HG02763 (cell line): Measurements from ENCODE around the gene SESN1.
A peak's percentile ranks its signal among the peaks of the same experiment; 100 is the strongest.
"Not testable (repeated sequence)": the region's sequence is repeated elsewhere in the genome, so short reads cannot be mapped to it uniquely, and the experiment has no call there.

Source experiments
- ATAC-seq: cut with Tn5 transposase; IDR thresholded peaks from one replicate; pipeline ENCODE4 v1.9.1; 2021; ENCODE audit warnings: mild to moderate bottlenecking, moderate library complexity; ENCODE audit not compliant: unreplicated experiment

The SESN1 gene

DNA sequence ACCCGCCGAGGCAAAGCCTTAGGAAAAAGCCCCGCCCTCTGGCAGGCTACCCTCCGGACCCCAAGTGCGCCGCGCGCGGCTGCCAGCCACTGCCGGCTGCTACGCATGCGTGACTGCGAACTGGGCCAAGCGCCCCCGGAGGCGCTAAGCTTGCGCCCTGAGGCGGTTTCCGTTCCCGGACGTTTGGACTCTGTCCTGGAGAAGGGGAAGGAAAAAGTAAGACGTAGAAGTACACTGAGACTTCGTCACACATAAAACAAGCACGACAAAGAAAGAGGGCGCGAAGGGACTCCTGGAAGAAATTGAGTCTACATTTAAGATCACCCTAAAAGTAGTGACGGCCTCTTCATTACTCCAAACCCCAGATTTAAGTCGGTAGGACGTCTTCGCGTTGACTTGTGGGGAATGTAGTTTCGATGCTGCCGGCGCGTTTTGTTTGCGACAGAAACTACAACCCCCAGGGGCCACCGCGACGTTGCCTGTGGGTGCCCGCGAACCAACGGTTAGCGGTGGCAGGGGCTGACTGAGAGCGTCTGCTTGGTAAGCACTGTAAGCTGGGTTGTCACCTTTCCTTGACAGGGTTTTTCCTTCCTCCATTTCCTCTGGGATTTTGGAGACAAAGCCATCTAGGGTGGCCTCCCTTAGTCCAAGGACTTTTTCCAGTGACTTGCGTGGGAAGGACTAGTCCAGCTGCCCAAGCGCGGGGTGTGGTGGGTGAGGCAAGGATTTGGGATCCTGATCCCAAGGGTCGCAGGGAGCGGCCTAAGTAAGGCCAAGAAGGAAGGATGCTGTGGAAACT is 589 bp upstream of the SESN1 start, which contains the start of gene CEP57L1:
Gene CEP57L1, plus strand, starts transcription at position 472 of the 799 bp plus-strand sequence. CDS start 49,715 bp downstream, outside the sequence.
- ATAC-seq, result peak; percentile 60

DNA sequence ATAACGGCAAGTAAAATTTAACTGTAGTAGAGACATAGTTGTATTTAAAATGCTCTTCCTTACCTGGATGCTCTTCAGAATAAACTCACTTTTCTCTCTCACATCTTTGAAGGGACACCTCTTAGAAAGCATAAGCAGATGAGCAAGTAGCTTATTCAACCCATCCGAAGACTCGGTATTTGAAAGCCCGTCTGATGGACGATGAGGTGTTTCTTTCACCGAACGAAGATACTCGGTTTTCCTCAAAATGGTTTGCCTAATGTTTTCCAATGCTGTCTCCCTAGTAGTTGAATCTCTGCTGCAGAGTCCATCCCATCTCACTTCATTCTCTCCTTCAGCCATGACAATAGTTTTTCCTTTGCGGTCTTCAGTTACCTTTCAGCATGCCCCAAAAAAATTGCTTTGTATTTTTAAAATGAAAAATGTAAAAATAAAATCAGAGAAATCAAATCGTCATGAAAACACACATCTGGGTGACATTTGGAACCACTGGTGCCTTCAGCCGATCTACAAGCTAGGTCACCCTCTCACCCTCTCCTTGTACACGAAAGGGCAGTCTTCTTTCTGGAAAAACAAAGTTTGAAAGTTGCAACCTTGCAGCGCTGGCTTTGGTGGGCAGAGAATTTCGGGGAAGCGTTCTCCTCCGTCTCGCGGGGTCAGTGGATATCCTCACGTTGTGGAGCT is 772 bp downstream of the SESN1 start:
- ATAC-seq, result no peak

DNA sequence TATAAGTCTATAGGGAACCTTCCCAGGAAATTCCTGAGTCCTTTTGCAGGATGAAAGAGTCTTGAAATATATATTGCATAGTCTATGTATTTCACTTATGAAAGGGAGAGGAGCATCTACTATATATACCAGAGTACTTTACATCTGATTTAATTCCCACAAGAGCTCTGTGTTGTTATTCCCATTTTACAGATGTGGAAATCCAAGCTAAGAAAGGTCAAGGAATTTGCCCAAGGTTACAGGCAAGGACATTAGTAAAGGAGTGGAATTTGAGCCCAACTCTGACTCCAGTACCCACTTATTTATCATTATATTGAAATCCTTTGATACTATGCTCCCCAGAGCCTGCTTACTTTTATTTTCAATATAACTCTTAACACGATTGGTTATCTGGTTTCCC is 2.6 kb downstream of the SESN1 start:
- ATAC-seq, result no peak

DNA sequence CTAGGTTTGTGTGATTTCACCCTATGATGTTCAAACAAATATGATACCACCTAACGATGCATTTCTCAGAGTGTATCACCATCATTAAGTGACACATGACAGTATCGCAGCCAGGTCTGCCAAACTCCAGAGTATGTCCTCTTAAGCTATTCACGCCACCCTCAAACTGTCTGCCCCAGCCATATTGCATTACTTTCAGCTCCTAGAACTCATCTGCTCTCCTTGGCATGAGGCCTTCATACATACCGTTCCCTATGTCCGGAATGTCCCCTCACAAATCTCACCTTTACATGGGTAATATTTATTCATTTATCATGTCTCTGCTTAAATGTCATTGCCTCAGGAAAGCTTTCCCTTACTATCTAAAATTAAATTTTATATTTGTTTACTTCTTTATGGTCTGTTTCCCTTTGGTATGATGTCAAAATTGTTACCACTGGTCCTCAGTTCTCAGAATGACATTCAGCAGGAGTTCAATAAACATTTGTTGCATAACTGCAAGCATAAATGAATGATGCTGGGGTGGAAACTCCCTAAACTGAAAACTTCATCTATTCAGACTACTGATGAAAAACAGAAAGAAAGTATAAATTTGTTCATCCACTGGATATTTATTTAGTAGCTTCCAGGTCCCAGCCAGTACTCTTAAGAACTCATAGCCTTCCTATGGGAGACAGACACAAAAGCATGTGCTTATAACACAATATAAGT is 3.2 kb downstream of the SESN1 start:
- no peak for ATAC-seq

DNA sequence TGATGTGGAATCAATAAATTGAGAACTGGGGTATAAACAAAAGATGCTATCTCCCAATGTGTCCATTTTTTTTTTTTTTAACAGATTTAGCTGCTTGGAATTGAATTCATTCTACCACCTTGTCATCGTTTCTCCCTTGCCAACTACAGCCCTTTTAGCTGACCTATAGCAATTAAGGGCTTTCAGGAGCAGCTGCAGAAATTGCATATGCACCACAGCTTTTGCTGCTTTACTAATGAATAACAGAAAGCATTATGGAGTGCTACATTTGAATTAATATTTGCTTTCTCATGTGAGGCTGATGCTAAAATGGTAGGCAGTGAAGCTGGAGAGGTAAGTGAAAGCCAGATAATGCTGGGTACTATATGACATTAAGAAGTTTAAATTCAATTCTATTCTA is 5.7 kb downstream of the SESN1 start:
- no peak for ATAC-seq

DNA sequence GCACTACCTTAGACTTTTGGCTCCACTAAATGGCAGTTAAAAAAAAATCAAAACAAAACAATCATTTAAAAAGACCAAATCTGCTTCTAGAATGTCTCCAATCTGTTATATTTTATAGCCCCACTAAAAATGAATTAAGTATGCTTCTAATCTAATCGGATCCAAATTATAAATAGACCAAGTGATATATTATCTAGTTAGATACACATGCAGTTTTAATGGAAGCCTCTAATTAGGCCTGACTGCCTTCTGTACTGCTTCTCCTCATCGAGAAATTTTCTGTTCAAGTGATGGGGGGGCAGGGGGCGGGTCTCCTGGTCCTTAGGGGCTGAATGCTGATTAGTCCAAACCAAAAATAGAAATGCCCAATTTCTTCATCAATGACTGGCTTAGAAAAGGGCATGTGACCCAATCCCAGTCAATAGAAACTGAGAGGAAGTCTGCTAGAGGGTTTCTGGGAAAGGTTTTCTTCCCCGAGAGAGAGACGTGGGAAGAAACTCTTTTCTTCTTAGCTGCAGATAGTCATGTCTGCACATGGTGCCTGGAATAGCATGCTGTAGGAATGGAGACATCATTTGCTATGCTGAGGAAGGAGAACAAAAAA is 6.9 kb downstream of the SESN1 start:
- ATAC-seq, result no peak

DNA sequence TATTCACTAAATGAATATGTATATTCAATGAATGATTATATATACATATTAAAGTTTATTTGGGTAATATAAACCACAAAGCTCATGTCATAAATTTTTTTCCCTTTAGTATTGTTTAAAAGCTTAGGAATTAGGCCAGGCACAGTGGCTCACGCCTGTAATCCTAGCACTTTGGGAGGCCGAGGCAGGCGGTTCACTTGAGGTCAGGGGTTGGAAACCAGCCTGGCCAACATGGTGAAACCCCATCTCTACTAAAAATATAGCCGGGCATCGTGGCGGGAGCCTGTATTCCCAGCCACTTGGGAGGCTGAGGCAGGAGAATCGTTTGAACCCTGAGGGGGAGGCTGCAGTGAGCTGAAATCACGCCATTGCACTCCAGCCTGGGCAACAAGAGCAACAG is 10.5 kb downstream of the SESN1 start:
- not testable (repeated sequence) for ATAC-seq

DNA sequence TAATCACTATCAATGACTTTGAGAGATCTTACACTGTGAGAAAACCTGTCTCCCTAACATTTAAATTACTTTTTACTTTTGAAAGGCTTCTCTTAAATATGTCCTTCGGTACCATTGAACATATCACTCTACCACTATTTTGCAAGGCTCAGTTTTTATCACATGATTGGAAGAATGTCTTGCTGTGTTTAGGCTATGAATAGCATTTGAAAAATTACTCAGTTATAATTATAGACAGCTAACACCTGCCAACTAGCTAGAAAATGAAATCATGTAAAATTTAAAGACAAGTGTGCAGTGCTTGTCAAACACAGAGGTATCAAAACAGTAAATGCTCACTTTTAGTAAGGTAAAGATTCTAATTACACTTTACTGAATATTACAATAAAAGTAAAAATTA is 11.0 kb downstream of the SESN1 start:
- ATAC-seq, result no peak

DNA sequence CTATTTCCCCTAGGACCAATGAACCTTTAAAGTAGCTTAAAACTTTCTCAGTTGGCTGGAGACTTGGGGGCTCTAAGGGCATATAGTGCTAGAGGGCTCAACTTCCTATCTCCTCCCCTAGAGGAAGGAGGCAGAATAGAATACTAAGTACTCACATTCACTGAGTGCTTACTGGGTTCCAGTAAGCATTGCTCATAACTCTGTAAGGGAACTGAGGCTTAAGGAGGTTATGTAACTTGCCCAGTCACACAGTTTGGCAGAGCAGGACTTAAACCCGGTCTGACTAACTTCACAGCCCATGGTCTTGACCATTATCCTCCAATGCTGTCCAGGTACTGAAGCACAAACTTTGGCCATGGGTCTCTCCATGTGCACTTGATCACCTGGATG is 12.5 kb downstream of the SESN1 start:
- ATAC-seq, result no peak

DNA sequence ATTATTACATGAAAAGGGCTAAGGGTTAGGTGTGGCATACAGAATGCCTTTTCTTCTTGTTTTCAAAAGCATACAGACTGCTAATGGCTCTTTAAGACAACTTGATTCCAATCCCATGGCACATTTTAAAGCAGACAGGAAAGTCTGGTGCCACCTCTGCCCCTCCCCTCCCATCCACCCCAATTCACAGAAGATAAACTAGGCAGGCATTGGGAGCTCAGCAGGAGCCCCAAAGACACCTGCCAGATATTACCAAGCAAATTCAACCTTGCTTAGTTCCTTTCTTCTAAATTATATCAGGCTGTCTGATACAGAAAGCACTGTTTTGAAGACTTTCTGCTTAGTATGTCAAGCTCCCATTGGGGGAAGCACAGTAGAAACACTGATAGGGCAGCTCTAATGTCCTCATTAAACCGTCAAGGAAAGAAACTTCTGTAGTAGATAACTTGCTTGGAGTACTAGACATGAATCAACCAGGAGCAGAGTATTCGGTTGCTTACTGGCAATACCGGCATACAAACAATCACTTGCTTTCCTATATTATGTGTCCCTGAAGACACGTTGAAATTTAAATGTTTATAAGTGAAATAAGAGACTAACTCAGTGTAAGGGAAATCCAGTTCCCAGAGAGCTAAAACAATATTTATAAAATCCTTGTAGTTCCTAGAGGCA is 13.0 kb downstream of the SESN1 start:
- no peak for ATAC-seq

DNA sequence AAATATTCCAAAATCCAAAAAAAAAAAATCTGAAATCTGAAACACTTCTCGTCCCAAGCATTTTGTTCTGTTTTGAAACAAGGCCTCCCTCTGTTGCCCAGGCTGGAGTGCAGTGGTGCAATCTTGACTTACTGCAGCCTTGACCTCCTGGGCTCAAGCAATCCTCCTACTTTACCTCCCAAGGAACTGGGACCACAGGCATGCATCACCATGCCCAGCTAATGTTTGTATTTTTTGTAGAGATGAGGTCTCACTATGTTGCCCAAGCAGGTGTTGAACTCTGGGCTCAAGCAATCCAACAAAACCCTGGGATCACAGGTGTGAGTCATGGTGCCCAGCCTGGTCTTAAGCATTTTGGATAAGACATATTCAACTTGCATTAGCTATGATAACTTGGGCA is 13.6 kb downstream of the SESN1 start:
- ATAC-seq, result no peak

DNA sequence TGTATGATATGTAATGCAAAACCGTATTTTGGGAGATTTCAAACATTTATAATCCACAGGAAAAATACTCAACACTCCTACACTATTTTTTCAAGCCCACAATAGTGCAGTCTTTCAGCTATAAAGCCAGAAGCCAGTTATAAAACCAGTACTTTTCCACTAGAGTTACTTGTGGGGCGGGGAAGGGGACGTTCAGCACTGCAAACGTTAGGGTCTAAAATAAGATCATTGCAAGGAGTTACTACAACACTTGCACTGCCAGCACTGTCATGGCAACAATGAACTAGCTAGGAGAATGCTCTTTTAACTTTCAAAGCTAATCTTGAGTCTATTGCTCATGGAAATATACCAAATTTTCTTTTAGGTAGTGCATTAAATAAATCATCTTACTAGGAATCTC is 14.7 kb downstream of the SESN1 start:
- ATAC-seq, result no peak

DNA sequence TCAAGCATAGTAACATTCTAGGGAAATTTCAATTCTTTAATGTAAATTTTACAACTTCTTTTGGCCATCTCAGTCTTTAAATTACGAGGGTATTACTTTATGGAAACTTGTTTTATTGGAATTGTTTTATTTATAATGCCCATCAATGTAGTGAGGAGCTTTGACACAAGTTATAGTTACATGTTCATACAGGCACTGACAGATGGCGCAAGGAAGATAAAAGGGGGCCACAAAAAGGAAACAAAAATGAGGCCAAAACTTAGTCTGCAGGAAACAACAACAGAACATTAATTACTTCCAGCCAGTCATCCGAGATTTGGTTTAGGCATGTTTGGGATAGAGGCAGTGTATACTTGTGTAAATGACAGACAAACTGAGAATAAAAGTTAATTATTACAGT is 18.3 kb downstream of the SESN1 start:
- no peak for ATAC-seq

DNA sequence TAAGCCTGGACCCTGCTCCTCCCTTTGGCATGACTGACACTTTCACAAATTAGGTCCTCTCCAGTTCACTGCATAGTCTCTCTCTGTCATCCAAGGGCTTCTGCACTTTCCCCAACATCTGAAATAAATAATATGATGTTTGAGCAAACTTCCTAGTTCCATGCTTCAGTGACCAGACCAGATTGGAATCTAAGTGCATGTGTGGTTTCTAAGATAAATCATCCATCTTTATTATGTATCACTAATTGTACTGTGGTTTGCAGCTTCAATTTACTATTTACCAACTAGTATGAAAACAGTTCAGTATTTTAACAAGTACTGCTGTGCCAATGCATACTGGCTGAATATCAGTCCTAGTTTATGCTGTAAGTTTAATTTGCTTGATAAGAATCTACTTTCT is 18.7 kb downstream of the SESN1 start:
- no peak for ATAC-seq

DNA sequence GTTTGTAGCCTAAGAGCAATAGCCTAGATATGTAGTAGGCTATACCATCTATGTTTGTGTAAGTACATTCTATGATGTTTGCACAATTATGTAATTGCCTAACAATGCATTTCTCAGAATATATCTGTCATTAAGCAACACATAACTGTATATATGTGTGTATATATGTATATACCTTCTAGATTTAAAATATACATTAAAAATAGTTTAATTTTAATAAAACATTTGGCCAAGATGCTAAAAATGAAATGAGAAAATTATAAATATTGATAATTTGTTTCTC is 20.6 kb downstream of the SESN1 start:
- no peak for ATAC-seq

DNA sequence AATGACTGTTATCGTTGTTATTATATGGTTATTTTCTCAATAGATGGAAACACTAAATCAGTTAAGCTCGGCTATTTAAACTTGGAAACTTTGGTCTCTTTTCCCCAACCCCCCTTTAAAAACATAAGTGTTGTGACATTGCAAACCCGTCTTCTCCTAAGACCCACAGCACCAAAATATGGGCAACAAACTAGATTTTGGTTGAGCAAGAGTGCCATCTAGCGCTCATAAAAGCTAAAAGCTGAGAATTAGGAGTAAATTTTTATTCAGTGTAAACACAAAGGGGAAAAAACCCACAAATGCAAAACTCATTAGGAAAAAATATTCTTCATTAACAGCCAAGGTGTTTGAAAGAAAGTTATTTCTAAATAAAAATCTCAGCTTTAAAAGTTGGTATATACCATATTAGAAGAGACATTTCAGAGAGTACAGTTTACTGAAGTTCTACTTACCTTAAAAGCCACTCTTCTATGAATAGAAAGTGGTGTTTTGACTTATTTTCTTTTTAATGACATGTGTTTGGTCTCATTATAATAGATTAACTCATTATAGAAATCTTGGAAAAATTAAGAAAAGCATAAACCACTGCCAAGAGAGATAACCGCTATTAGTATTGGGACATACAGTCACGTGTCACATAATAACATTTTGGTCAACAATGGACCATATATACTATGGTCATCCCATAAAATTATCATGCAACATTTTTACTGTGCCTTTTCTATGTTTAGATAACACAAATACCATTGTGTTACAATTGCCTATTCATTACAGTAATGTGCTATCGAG is 21.1 kb downstream of the SESN1 start:
- no peak for ATAC-seq

DNA sequence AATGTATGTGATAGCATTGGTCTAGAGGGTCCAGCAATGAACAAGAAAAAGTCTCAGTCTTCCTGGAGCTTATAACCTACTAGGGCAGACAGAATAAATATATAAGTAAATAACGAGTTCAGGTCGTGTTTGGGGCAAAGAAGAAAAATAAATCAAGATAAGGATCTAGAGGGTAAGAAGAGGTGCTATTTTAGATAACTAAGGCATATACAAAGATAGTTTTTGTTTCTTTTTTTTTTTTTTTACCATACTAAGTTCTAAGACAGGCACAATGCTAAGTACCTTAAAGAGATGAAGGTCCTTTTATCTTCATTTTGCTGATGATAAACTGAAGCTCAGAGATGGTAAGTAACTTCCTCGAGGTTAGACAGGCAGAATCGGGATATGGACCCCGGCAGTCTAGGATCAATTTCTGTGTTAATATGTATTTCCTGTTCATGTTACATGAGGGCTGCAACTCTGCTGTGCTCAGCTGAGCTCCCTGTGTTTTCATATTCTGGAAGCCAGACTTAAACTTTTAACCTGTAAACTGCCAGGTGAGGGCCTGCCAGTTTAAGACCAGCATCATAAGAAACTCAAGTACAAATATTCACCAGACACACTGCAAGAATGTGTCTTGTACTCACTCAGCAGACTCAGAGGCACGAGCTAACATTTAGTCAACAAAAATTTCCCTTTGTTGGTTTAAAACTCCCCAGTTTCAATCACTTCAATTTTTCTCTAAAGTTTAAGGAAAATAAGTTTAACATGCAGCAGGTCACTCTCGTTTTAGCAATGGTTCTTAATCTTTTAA is 23.3 kb downstream of the SESN1 start:
- ATAC-seq, result no peak

DNA sequence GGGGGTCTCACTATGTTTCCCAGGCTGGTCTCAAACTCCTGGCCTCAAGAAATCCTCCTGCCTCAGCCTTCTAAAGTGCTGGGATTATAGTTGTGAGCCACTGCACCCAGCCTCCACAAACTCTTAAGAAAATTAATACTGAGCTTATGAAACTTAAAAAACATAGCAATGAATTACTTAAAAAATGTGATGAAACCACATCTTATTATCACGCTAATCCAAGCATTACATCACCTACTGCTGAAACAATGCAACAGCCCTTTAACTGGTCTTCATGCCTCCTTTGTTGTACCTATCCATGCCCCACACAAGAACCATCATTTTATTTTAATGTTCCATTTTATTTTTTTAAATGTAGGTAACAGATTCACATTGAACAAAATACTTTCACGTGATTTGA is 24.9 kb downstream of the SESN1 start:
- ATAC-seq, result no peak

DNA sequence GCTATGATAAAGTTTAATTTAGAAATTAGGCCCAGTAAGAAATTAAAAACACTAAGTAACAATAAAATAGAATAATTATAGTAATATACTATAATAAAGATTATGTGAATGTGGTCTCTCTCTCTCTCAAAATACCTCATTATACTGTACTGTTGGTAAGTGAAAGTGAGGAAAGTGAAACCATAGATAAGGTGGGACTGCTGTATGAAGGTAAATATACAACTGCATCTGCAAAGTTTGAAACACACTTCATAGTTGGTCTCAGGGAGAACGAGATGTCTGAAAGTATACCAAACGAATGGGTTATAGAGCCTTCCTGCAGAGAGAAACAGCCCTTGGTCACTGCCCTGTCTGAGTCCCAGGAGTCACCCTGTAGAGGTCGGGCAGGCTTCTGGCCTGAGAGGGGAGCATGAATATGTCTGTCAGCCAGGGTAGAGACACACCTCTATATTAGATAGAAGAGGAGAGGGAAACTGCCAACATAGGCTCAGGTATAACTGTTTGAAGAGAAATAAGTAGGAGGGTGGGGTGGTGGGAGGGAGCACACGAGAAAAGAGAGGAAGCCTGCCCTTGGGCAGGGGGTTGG is 31.8 kb downstream of the SESN1 start:
- ATAC-seq, result no peak
